Occipital lobe (tissue), 2 donors: Measurements from ENCODE around the gene DYRK2. TPM values are rescaled to one million over a fixed set of nuclear protein-coding genes. Genes with fewer than 3 reads are reported as not detected.

Experiments
- DNase-seq: peaks from one replicate; lab custom pipeline; 2025; lab: John Stamatoyannopoulos, UW
- total RNA-seq: library from RNA; depleted of rRNA; stranded (reverse); fragments of >200 nt; gene quantifications from one replicate; pipeline ENCODE4 v1.2.3, GENCODE V29; 2014

Gene DYRK2
- total RNA-seq, 1 donor from 2014 or later = 140 TPM

DNA sequence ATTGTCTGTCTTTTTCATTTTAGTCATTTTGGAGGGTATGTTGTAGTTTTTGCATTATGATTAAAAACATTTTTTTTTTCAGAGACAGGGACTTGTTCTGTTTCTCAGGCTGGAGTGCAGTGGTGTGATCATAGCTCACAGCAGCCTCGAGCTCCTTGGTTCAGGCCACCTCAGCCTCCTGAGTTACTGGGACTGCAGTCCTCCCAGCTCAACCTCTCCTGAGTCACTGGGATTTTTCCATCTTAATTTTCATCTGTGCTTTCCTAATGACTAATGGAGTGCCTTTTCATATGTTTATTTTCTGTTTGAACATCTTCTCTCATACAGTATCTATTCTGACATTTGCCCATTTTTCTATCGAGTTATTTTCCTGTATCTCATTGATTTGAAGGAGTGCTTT is 52.6 kb downstream of the DYRK2 start:
- no peak for DNase-seq

DNA sequence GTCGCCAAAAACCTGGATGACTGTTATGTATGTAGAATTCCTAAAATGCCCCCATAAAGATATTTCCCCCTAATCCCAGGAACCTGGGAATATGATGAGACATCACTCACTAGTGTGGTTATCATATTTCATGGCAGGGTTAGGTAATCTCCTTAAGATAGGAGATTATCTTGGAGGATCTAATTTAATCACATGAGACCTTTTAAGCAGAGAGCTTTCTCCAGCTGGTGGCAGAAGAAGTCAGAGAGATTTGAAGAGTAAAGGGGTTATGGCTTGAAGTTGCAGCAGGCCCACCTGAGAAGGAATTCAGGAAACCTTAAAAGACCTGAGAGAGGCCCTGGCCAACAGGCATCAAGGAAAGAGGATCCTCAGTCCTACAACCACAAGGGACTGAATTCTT is 53.6 kb downstream of the DYRK2 start:
- DNase-seq = no peak

GRCh38 chr12:67704071-67704470 is 55.5 kb downstream of the DYRK2 start:
- DNase-seq = no peak

GRCh38 chr12:67705394-67706370 is 57.1 kb downstream of the DYRK2 start:
- no peak for DNase-seq

DNA sequence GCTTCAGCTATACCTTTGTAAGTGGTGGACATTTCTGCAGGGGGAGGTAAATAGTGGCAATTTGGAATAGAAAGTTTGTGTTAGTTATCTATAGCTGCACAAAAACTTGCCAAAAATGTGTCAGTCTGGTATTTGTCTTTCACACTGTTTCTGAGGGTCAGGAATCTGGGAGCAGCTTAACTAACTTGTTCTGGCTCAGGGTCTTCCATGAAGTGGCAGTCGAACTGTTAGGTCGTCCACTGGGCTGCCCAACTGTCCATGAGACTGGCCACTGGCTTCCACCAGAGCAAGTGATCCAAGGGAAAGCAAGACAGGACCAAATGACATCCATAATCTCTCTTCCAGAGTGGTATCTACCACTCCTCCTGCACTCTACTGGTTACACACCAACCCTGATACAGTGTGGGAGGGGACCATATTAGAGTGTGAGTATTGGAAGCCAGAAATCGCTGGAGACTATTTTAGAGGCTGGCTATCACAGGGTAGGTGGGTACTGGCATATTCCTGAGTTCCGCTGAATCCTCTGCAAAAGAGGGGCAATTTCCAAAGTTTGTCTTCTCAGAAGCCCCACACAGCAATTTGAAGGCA is 60.9 kb downstream of the DYRK2 start:
- DNase-seq = no peak

DNA sequence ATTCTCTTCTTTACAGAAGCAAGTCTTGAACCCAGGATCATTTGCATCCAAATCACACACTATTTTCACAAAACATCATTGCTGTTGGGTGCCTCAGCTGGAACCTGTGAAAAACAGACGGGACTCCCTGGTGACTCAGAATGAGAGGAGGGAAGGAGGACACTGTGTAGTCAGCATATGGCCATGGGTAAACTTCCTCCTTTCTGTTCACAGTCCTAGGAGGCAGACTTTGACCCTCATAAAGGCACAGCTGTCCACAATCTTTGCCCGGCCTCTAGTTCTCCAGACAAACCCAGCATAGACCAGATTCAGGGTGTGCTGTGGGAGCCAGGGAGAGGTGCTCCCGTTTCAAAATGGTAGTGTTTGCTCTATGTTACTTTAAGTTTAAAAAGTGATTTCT is 62.0 kb downstream of the DYRK2 start:
- DNase-seq = no peak

DNA sequence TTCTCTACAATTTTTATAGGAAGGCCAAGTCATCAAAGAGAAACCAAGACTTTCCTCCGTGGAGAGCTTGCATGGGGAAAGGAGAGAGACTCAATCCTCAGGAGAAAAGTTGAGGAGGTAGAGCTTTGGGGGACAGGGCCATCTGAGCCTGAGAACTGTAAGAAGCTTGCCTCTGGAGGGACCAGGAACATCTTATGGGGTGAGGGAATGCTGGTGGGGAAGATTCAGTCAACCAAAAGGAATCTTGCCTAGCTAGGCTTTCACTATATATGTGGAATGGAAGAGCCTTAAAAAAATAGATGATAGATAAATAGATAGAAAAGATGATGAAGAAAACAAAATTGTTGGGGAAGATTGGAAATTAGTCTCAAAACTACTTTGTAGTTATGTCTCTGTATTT is 63.5 kb downstream of the DYRK2 start:
- DNase-seq = no peak

DNA sequence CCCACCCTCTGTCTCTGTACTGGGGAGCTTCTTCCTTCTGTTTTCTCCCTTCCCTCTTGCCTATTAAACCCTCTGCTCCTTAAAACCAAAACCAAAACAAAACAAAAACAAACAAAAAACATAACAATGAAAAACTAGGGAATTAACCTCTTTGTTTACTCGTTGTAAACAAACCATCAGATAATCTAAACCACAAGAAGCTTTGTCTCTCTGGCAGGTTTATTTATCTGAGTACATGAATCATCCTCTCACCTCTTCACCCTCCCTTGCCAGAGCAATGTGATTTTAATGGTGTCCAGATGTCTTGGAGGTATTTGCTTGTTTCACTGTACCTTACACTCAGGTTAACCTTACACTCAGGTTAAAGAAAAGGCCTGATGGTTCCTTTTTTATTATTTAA is 66.1 kb downstream of the DYRK2 start:
- no peak for DNase-seq
